Mesodermal cell (in vitro differentiated cells): ENCODE data around the gene DYRK2.

ENCODE experiments used
- H3K27ac ChIP-seq: 2 replicates; pipeline ENCODE4 v1.7.0; 2013; ENCODE audit warnings: mild to moderate bottlenecking, low read depth, low read length, moderate library complexity; ENCODE audit not compliant: severe bottlenecking
- H3K36me3 ChIP-seq: 2 replicates; pipeline ENCODE4 v1.7.1; 2013; ENCODE audit warnings: mild to moderate bottlenecking, low read length, moderate library complexity; ENCODE audit not compliant: control insufficient read depth, insufficient read depth
- H3K4me1 ChIP-seq: one replicate; pipeline ENCODE4 v1.7.1; 2013; ENCODE audit warnings: mild to moderate bottlenecking, low read length; ENCODE audit not compliant: insufficient read depth, control insufficient read depth, poor library complexity, severe bottlenecking
- H3K4me3 ChIP-seq: 2 replicates; pipeline ENCODE4 v1.7.0; 2013; ENCODE audit warnings: low read length, control low read depth, mild to moderate bottlenecking; ENCODE audit not compliant: insufficient read depth, poor library complexity, severe bottlenecking; ENCODE audit errors: extremely low read depth
- H3K9me3 ChIP-seq: 2 replicates; pipeline ENCODE4 v1.7.1; 2013; ENCODE audit warnings: mild to moderate bottlenecking, low read length, moderate library complexity; ENCODE audit not compliant: control insufficient read depth
- WGBS, 2 experiments: methylation state at CpG; one replicate each; pipeline ENCODE4 v1.1.5; 2013; ENCODE audit warnings: missing lambda C conversion rate in 2 of 2; ENCODE audit not compliant: insufficient coverage in 2 of 2; 5-methylcytosine and 5-hydroxymethylcytosine counted together

Gene DYRK2

GRCh38 chr12:67645601-67646000 is 2.9 kb upstream of the DYRK2 start:
- Histone ChIP-seq H3K4me3 (no peak overlapping the region), H3K27ac (no peak overlapping the region), H3K36me3 (no peaks in the 10 kb centered on the region), H3K4me1 (peaks cover 15% of the 10 kb centered on the region), H3K9me3 (peaks cover 7% of the 10 kb centered on the region)

- H3K27ac ChIP-seq = peak overlapping the region; percentile 97
- peaks cover 6% of the 10 kb centered on the region for H3K36me3 ChIP-seq
- H3K4me3 ChIP-seq = no peak overlapping the region
- H3K9me3 ChIP-seq = peaks cover 7% of the 10 kb centered on the region
- peaks cover 18% of the 10 kb centered on the region for H3K4me1 ChIP-seq
- 92 to 93% methylated on average over 2 to 3 of the region's 4 CpGs for WGBS, 2 experiments
Observed at GRCh38 chr12:67646775-67647174, 1.8 kb upstream of the DYRK2 start.

DNA sequence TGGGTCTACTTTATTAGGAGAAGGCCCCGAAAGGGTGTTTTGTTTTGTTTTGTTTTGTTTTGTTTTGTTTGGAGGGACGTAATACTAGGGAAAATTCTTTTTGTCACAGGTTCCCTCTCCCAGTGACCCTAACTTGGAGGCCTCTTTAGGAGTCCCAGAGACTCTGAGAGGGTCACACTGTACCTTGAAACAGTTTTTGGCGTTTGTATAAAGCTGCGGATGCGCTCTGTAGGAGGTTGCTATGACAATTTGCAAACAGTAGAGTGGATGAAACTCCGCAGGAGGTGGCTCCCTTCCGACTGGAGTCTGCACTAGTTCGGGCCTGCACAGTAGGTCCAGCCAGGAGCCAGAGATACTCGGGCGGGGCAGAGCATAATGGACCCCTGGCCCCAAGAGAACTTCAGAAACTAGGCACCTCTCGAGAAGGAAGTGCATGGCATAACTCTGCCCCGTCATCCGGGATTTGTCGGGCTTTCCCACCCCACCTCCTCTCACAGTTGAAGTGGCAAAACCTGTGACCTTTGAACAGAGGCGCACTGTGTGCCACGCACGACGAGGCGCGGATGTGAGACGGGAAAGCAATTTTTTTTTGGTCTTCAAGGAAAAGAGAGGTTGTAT is 1.3 kb upstream of the DYRK2 start:
- H3K9me3 ChIP-seq = peaks cover 7% of the 10 kb centered on the region
- H3K27ac ChIP-seq = peak overlapping the region; percentile 97
- WGBS, 2 experiments = 54 to 55% methylated on average over 17 to 19 of the region's 21 CpGs
- peaks cover 20% of the 10 kb centered on the region for H3K4me1 ChIP-seq
- peaks cover 8% of the 10 kb centered on the region for H3K36me3 ChIP-seq
- H3K4me3 ChIP-seq = peak overlapping the region; percentile 93

- peaks cover 20% of the 10 kb centered on the region for H3K4me1 ChIP-seq
- WGBS, 2 experiments = 1 to 2% methylated on average over 23 to 28 of the region's 41 CpGs
Observed at GRCh38 chr12:67647799-67648520, 585 bp upstream of the DYRK2 start.

GRCh38 chr12:67649261-67649569 is 670 bp downstream of the DYRK2 start:
- Histone ChIP-seq H3K4me1 (peaks cover 29% of the 10 kb centered on the region), H3K4me3 (peak overlapping the region; percentile 93), H3K9me3 (peaks cover 7% of the 10 kb centered on the region), H3K27ac (peak overlapping the region; percentile 89), H3K36me3 (peaks cover 23% of the 10 kb centered on the region)
- WGBS, 2 experiments = 0% methylated on average over 35 to 40 of the region's 41 CpGs

More at GRCh38 chr12:67647799-67648520, 585 bp upstream of the DYRK2 start:
- Histone ChIP-seq H3K4me3 (peak overlapping the region; percentile 93), H3K27ac (peak overlapping the region; percentile 97), H3K9me3 (peaks cover 7% of the 10 kb centered on the region), H3K36me3 (peaks cover 10% of the 10 kb centered on the region)

DNA sequence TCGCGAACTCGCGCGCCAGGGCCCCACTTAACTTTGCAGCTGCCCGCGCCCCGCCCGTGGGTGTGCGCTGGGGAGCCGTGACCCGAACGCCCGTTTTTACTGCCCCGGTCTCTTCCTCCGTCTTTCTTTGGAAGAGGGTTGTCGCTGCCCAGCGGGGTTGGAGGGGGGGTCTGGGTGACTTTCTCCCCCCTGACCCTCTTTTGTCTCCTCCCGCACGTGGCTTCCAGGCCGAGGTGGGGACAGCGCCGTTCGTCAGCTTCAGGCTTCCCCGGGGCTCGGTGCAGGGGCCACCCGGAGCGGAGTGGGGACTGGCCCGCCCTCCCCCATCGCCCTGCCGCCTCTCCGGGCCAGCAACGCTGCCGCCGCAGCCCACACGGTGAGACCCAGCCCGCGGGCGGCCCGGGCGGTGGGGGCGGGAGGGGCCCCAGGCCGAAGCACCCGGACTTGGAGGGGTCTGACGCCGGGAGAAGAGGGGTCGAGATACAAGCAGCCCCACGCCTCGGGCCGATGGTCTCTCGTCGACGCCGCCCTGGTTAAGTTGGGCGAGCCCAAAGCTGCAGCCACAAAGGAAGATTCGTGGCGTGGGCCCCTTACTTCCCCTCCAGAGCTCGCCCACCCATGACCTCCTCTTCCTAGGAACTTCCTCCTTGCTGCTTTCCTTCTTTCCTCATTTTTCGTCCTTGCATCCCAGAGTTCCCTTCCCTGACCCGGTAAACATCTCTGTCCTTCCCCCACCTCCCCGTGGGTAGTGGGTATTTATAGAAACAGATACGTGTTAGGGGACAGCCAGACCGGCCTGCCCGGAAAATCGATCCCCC is 1.2 kb downstream of the DYRK2 start:
- WGBS, 2 experiments = 0% methylated on average over 28 to 41 of the region's 65 CpGs
- H3K27ac ChIP-seq = peak overlapping the region; percentile 89

GRCh38 chr12:67650388-67651131 is 2.0 kb downstream of the DYRK2 start:
- Histone ChIP-seq H3K9me3 (no peaks in the 10 kb centered on the region), H3K36me3 (peaks cover 36% of the 10 kb centered on the region), H3K4me1 (peaks cover 34% of the 10 kb centered on the region), H3K27ac (peak overlapping the region; percentile 89), H3K4me3 (peak overlapping the region; percentile 93)
- 12 to 17% methylated on average over 4 to 10 of the region's 11 CpGs for WGBS, 2 experiments

More for the DNA sequence above, 1.2 kb downstream of the DYRK2 start:
- peak overlapping the region; percentile 93 for H3K4me3 ChIP-seq
- H3K9me3 ChIP-seq = peaks cover 3% of the 10 kb centered on the region
- H3K4me1 ChIP-seq = peaks cover 32% of the 10 kb centered on the region
- peaks cover 29% of the 10 kb centered on the region for H3K36me3 ChIP-seq

GRCh38 chr12:67651132-67651695 is 2.7 kb downstream of the DYRK2 start:
- H3K9me3 ChIP-seq = no peaks in the 10 kb centered on the region
- peaks cover 43% of the 10 kb centered on the region for H3K36me3 ChIP-seq
- peaks cover 33% of the 10 kb centered on the region for H3K4me1 ChIP-seq
- H3K4me3 ChIP-seq = peak overlapping the region; percentile 93
- 30 to 58% methylated on average over 1 to 4 of the region's 5 CpGs for WGBS, 2 experiments
- H3K27ac ChIP-seq = no peak overlapping the region

GRCh38 chr12:67655829-67656228 is 7.3 kb downstream of the DYRK2 start:
- Histone ChIP-seq H3K4me3 (no peak overlapping the region), H3K36me3 (peaks cover 78% of the 10 kb centered on the region), H3K9me3 (no peaks in the 10 kb centered on the region), H3K27ac (no peak overlapping the region), H3K4me1 (peaks cover 38% of the 10 kb centered on the region)

DNA sequence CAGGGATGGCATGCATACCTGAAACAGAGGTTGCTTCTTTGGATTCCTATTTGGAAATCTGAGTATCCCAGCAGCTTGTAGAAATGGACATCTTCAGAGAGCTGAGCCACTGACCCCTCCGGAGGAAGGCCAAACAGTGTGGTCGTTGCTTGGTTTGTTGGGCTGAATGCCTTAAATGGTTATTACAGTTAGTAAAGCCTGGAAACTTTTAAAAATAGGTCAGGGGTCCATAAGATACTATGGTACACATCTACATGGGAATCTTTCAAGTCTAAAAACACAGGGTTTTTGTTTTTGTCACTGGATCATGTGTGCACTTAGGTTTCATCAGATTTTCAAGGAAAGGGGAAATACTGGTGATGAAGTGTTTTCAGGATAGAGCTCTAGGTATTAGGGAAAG is 7.7 kb downstream of the DYRK2 start:
- H3K9me3 ChIP-seq = no peaks in the 10 kb centered on the region
- H3K36me3 ChIP-seq = peaks cover 77% of the 10 kb centered on the region
- H3K4me3 ChIP-seq = no peak overlapping the region
- H3K27ac ChIP-seq = no peak overlapping the region
- WGBS, 2 experiments = 100% methylated on average over 1 of the region's 2 CpGs; no CpG with 5 or more reads in 1 of the 2 experiments
- H3K4me1 ChIP-seq = peaks cover 43% of the 10 kb centered on the region
